Heart left ventricle (tissue), 13 donors: ENCODE measurements around the gene FSTL4.

Experiments used
- POLR2A ChIP-seq, 2 donors: fragments of 450-650 bp; IDR thresholded peaks; one replicate each; pipeline ENCODE4 v1.6.1; 2017; ENCODE audit warnings: antibody characterized with exemption in 2 of 2, mild to moderate bottlenecking in 2 of 2, moderate library complexity in 2 of 2
- TF ChIP-seq, protein P1 (sequence below), 12 donors: fragments of 200-600 bp; sonication (generic) in 4 of 12; IDR thresholded peaks; one replicate each; pipeline versions ENCODE4 v1.5.0 to v1.8.0; 2018 to 2022; ENCODE audit warnings: antibody characterized with exemption in 12 of 12, mild to moderate bottlenecking in 5 of 12
- donor health status: ischemic (EF 13 %, LVEDD 7.1; RV severe dilation, severe dysfunction).
- donor health status: DM: no; HTN: yes; CAD: no.
- donor health status: DM: no; HTN: no; CAD: no.
- donor health status: ischemic (EF 25% LVEDD 6.9; RV normal size, moderate dysfunction).
- donor health status: ischemic (EF 25% LVEDD 5.7; RV mildly dilated, moderate dysfunction).
- donor health status: ischemic (EF 35%, LVEDD 5.7; RV mildly dilated, moderate dysfunction).
- donor health status: nonischemic (EF 11% LVEDD 7.7; RV severe dilation, severe dysfunction).
- donor health status: DM: yes; HTN: yes; CAD: no.
- donor health status: PGD.
- donor health status: ischemic (EF 29% LVEDD 5.4; RV normal size, mild dysfunction).
- donor health status: nonischemic (EF 23%, LVEDD 6.1; RV moderate dilation, normal function).

DNA sequence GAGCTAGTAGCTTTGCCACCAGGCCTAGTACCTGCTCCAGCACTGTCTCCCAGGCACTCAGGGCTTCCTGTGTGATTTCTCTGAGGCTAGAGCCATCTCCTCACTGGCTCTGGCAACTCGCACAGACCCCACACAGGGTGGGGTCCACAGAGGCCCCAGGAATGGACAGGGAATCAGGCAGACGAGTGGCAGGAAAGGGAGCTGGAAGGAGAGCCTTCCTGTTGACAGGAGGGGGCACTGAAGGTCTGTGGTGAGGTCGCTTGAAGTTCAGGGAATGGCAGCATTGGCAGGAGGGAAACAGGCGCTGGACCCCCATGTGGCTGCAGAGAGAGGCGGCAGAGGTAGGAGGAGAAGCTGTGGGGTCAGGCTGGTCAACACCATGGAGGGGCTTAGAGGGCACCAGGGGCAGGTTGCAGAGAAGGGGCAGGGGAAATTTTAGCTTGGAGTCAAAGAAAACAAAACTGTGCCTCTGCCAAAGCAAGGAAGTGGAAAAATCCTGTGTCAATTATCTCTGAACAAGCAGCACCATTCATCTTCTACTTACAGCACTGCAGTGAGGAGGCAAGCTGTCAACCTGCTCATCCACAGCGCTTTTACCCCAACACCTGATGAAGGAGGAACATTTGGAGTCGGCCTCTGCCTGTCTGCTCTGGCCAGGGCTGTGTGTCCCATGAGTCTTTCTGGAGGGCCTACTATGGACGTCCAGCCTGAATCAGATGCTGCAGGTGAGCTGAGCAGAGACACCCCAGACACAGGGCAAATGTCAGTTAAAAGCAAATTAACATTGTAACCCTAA is 270.2 kb downstream of the FSTL4 start:
- TF ChIP-seq, protein P1, sequence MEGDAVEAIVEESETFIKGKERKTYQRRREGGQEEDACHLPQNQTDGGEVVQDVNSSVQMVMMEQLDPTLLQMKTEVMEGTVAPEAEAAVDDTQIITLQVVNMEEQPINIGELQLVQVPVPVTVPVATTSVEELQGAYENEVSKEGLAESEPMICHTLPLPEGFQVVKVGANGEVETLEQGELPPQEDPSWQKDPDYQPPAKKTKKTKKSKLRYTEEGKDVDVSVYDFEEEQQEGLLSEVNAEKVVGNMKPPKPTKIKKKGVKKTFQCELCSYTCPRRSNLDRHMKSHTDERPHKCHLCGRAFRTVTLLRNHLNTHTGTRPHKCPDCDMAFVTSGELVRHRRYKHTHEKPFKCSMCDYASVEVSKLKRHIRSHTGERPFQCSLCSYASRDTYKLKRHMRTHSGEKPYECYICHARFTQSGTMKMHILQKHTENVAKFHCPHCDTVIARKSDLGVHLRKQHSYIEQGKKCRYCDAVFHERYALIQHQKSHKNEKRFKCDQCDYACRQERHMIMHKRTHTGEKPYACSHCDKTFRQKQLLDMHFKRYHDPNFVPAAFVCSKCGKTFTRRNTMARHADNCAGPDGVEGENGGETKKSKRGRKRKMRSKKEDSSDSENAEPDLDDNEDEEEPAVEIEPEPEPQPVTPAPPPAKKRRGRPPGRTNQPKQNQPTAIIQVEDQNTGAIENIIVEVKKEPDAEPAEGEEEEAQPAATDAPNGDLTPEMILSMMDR (IDR thresholded peaks at IDR 0.05): no peak
- TF ChIP-seq POLR2A (IDR thresholded peaks at IDR 0.05): no peak
